Colonic mucosa (tissue), 4 donors: ENCODE results near the gene RWDD1. TPM values are rescaled to one million over a fixed set of nuclear protein-coding genes. Genes with fewer than 3 reads are reported as not detected.

Experiments
- DNase-seq: peaks from one replicate; pipeline ENCODE4 v3.0.0-alpha.2; 2020
- H3K27ac ChIP-seq: fragments of 200-600 bp; one replicate; pipeline ENCODE4 v1.8.0; 2021
- H3K27me3 ChIP-seq: fragments of 200-600 bp; one replicate; pipeline ENCODE4 v1.8.0; 2021
- H3K36me3 ChIP-seq: fragments of 200-600 bp; one replicate; pipeline ENCODE4 v1.8.0; 2021
- H3K4me1 ChIP-seq: fragments of 200-600 bp; one replicate; pipeline ENCODE4 v1.8.0; 2021; ENCODE audit warnings: mild to moderate bottlenecking
- H3K4me3 ChIP-seq: fragments of 200-600 bp; one replicate; pipeline ENCODE4 v1.8.0; 2021
- H3K9ac ChIP-seq, 2 donors: one replicate each; pipeline ENCODE4 v1.7.0; 2013; ENCODE audit warnings: control low read depth in 2 of 2, low read depth in 2 of 2, low read length in 2 of 2
- H3K9me3 ChIP-seq: fragments of 200-600 bp; one replicate; pipeline ENCODE4 v1.8.0; 2021
- intact Hi-C: fragments of 100-400 bp; cut with DNase I; formaldehyde crosslinking; loops from one replicate; pipeline ENCODE4 v1.14.1; 2022
- total RNA-seq, 2 donors: library from RNA; stranded (reverse); fragmentation: NEBNext Ultra II Directional in 1 of 2; extraction: Animal tissue kit (Norgen Biotek cat#: 25700) in 1 of 2; gene quantifications; one replicate each; pipeline ENCODE4 v1.2.1, GENCODE V29; 2021
- TF ChIP-seq, protein P1 (sequence below): fragments of 200-600 bp; IDR thresholded peaks from one replicate; pipeline ENCODE4 v1.8.0; 2022; ENCODE audit warnings: antibody characterized with exemption, mild to moderate bottlenecking
- donor health status: healthy.
- donor health status: DM: no; HTN: no; CAD: no.
- donor health status: DM: no; HTN: no; CAD: no.

RWDD1 gene
- total RNA-seq, 2 donors from 2014 or later: 27.4 to 30.8 TPM

DNA sequence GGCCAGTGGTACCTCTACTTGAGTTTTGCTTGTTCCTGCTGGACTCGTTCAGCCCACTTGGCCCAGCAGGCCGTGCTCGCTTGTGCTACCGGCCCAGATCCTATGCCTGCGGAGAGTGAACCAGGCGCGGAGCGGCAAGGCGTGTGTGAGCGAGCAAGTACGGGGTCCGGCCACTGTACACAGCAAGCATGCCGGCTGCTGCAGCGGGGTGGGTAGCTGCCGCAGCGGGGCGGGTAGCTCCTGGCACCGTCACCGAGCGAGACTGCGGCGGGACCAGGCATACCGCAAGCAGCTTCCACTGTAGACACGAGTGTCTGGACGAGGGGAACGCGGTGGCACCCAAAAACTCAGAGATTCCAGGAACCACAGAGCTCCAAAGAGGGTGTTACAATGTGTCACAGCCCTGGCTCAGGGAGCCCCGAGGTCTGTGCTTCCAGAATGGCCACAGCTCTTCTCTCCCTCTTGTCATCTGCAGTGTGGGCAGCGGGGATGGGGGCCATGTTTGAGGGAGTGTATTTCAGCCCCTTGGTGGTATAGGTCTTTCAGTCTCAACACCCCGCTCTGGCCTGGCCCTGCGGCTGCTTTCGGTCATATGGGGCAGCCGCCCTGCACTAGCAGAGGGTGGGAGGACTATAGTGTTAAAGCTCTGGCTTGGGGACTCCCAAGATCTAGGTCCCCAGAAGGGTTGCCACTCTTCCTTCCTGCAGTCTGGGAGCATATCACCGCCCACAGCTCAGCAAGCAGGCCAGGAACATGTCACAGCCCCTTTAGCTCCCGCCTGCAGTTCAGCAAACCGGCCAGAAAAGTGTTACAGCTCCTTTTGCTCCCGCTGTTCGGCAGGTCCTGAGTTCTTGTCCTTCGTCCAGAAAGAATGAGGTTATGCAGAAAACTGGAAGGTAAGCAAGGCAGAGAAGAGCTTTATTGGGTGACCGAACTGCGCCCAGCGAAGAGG, 6.1 kb upstream of the RWDD1 start:
- DNase-seq: no peak
- Histone ChIP-seq H3K4me3 (peak overlapping the region; percentile 13), H3K9ac (no peak overlapping the region), H3K27me3 (no peaks in the 10 kb centered on the region), H3K4me1 (peaks cover 2% of the 10 kb centered on the region), H3K27ac (no peak overlapping the region), H3K36me3 (no peaks in the 10 kb centered on the region), H3K9me3 (no peaks in the 10 kb centered on the region)
- TF ChIP-seq, protein P1, sequence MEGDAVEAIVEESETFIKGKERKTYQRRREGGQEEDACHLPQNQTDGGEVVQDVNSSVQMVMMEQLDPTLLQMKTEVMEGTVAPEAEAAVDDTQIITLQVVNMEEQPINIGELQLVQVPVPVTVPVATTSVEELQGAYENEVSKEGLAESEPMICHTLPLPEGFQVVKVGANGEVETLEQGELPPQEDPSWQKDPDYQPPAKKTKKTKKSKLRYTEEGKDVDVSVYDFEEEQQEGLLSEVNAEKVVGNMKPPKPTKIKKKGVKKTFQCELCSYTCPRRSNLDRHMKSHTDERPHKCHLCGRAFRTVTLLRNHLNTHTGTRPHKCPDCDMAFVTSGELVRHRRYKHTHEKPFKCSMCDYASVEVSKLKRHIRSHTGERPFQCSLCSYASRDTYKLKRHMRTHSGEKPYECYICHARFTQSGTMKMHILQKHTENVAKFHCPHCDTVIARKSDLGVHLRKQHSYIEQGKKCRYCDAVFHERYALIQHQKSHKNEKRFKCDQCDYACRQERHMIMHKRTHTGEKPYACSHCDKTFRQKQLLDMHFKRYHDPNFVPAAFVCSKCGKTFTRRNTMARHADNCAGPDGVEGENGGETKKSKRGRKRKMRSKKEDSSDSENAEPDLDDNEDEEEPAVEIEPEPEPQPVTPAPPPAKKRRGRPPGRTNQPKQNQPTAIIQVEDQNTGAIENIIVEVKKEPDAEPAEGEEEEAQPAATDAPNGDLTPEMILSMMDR: no peak
- intact Hi-C loops: loop anchor here (2.0 kb wide), 1 partner anchor 278 kb away; no protein-coding TSS in a partner anchor

DNA sequence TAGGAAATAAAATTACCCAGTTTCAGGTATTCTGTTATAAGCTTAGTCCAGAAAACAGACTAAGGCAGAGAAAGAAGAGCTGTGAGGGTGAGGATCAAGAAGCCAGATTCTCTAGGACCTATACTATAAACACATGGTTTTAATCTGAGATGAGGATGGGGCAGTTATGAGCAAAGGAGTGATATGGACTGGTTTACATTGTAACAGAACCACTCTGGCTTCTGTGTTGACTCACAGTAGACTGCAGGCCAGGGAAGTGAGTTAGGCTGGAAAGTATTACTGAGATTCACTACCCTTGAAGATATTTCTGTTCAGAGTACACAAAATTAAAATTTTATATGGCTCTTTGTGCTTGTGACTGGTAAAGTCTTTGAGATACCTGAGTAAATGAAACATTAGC, 3.2 kb upstream of the RWDD1 start:
- intact Hi-C loops: no loop called here
- Histone ChIP-seq H3K9ac (no peak overlapping the region), H3K27ac (no peak overlapping the region), H3K4me3 (no peak overlapping the region), H3K9me3 (no peaks in the 10 kb centered on the region), H3K4me1 (peaks cover 14% of the 10 kb centered on the region), H3K27me3 (no peaks in the 10 kb centered on the region), H3K36me3 (no peaks in the 10 kb centered on the region)
- DNase-seq: no peak
- TF ChIP-seq, protein P1: no peak

DNA sequence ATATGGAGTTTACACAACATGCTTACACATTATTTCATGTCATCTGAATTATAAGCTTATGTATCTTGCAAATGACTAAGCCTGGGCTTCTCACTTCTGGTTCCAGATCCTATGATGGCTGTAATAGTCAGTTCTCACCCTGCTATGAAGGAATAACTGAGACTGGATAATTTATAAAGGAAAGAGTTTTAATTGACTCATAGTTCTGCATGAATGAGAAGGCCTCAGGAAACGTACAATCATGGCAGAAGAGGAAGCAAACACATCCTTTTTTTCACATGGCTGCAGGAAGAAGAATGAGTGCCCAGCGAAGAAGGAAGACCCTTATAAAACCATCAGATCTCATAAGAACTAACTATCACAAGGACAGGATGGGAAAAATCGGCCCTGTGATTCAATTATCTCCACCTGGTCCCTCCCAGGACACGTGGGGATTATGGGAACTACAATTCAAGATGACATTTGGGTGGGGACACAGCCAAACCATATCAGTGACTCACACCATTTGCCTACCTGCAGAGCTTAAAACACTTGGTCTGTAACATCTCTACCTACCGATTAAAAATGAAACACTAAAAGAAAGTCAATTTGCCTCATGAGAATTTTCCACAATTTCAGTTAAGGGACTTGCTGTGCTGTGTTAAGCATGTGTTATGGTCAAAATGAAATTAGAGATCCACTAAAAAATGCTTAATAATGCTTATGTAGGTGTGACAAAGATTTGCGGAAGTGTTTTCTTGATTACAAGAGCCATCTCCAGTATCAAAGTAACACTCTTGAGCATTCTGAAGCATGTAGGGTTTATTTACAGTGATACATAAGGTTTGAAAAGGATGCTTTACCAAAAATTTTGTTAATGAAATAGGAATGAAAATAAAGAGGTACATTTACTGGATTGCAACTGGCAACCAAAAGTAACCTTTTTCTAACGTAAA, 2.2 kb upstream of the RWDD1 start:
- Histone ChIP-seq H3K36me3 (no peaks in the 10 kb centered on the region), H3K27me3 (no peaks in the 10 kb centered on the region), H3K9me3 (no peaks in the 10 kb centered on the region), H3K4me1 (peaks cover 15% of the 10 kb centered on the region), H3K4me3 (no peak overlapping the region), H3K9ac (no peak overlapping the region), H3K27ac (no peak overlapping the region)
- TF ChIP-seq, protein P1: no peak
- intact Hi-C loops: no loop called here
- no peak for DNase-seq

DNA sequence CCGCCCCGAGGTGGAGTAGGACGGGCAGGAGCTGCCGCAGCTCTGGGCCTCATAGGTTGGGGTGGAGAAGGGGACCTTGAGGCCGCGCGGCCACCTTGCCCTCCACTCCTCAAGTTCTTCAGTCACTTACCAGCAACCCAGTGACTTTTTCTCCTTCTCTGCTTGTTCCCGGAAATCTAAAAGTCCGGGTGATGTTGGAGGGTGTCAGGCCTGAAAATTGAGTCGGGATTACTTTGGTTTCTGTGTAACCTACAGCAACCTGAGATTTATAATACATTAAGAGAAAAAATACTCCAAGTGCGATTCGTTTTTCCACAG, 338 bp downstream of the RWDD1 start:
- H3K9me3 ChIP-seq: no peaks in the 10 kb centered on the region
- H3K27ac ChIP-seq: peak overlapping the region; percentile 89
- peak overlapping the region; percentile 92 to 95 for H3K9ac ChIP-seq
- TF ChIP-seq, protein P1: no peak
- H3K36me3 ChIP-seq: no peaks in the 10 kb centered on the region
- no peak for DNase-seq
- H3K4me3 ChIP-seq: peak overlapping the region; percentile 87
- H3K4me1 ChIP-seq: peaks cover 15% of the 10 kb centered on the region
- intact Hi-C loops: loop anchor here (5.0 kb wide), 1 partner anchor 294 kb away; the partner anchor contains the start of gene TSPYL1
- no peaks in the 10 kb centered on the region for H3K27me3 ChIP-seq

DNA sequence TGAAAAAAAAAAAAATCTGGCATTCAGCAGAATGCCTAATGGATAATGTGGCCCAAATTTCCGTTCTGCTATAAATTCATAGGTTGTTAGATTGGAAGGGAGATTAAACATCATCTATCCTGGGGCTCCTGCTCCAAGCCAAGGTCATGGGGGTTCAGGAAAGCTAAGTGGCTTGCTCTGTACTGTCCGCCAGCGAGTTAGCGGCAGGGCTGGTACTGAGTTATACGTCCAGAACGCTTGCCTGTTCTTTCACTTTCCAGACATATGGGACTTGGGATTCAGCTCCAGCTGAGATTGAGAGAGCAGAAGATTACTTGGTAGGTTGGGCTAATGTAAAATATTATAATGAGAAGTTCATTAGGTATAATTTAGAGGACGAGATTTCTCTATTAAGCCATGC, 858 bp downstream of the RWDD1 start:
- intact Hi-C loops: loop anchor here (5.0 kb wide), 1 partner anchor 295 kb away; the partner anchor contains the start of gene TSPYL1
- no peaks in the 10 kb centered on the region for H3K36me3 ChIP-seq
- H3K27ac ChIP-seq: peak overlapping the region; percentile 89
- H3K27me3 ChIP-seq: no peaks in the 10 kb centered on the region
- TF ChIP-seq, protein P1: no peak
- peak; percentile 41 for DNase-seq
- H3K9me3 ChIP-seq: no peaks in the 10 kb centered on the region
- peaks cover 15% of the 10 kb centered on the region for H3K4me1 ChIP-seq
- peak overlapping the region; percentile 87 for H3K4me3 ChIP-seq
- peak overlapping the region; percentile 92 to 95 for H3K9ac ChIP-seq
